ENCODE results near the gene COL5A1.

The COL5A1 gene

GRCh38 chr9:134607971-134608370 lies 33.6 kb upstream of the COL5A1 start:
- no peak for DNase-seq

- DNase-seq, result no peak
Observed at GRCh38 chr9:134611046-134611445, 30.6 kb upstream of the COL5A1 start.

DNA sequence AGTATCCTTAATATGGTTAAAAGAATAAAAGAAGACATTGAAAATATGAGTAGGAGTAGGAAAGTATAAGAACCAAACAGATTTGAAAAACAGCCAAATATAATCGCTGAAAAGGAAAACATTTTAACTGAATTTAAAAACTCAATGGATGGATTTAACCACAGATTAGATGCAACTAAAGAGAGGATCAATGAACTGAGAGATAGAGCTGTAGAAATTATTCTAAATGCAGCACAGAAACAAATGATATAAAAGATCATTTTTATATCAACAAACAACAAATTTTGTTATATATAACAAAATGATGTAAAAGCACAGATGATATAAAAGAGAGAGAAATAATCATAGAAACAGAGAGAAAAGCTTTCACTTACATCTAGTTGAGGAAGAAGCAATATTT lies 29.3 kb upstream of the COL5A1 start:
- no peak for DNase-seq

DNA sequence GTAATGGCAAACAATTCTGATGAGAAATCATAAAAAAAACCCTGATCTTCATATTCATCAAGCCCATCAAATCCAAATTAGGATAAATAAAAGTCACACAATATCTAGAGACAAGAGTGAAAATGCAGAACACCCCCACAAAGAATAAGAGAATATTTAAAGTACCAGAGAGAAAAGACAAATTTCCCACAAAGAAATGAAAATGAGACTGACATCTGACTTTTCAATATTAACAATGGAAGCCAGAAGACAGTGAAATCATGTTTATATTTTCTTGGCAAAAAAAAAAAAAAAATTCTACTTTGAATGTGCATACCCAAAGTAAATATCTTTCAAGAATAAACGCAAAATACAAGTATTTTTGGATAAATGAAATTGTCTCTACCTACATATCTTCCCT lies 28.9 kb upstream of the COL5A1 start:
- DNase-seq, result no peak

DNA sequence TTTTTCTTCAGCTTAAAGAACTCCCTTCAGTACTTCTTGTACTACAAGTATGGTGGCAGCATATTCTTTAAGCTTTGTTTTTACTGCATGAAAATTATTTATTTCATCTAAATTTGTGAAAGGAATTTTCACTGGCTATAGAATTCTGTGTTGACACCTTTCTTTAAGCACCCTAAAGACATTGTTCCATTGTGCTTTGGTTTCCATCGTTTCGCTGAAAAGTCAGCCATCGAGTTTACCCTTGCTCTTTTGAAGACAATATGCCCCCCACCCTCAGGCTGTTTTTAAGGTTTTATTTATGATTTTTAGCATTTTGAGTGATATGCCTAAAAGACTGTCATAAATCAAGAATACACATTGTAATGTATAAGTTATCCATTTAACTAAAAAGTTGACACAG lies 27.3 kb upstream of the COL5A1 start:
- no peak for DNase-seq

GRCh38 chr9:134616341-134616740 lies 25.3 kb upstream of the COL5A1 start:
- no peak for DNase-seq

DNA sequence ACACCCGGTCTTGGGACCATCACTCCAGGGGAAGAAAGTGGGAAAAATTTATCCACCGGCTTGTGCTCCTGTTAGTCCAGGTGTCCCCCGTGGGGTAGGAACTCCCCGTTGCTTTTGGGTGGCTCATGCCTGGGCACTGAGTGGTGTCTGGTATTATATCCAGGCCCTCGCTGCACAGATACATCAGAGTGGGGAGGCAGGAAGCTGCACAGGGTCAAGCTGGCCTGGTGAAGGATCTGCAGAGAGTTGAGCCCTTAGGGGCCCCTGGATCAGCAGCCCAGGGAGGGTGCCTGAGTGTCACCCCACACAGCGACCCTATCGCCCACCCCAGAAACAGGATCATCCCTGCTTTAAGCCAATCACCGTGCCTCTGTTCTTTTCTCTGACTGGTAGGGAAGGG lies 24.4 kb upstream of the COL5A1 start:
- DNase-seq, result no peak

DNA sequence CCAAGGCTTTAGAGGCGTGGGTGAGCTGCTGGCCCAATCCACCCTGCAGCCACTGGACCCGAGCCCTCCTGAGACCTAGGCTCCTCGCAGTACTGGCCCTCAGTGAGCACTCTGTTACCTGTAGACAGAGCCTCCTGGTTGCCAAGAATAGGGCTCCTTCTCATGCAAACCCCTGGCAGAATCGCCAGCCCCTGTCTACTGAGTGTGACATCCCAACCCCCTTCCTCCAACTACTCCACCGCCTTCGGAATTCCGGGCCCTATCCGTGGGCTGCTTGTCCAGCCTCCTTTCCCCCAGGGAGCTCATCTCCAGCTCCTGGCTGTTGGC lies 23.8 kb upstream of the COL5A1 start:
- DNase-seq, result no peak

GRCh38 chr9:134618163-134618832 lies 23.3 kb upstream of the COL5A1 start:
- no peak for DNase-seq

- DNase-seq, result no peak
Observed at GRCh38 chr9:134618833-134619447, 22.7 kb upstream of the COL5A1 start.

DNA sequence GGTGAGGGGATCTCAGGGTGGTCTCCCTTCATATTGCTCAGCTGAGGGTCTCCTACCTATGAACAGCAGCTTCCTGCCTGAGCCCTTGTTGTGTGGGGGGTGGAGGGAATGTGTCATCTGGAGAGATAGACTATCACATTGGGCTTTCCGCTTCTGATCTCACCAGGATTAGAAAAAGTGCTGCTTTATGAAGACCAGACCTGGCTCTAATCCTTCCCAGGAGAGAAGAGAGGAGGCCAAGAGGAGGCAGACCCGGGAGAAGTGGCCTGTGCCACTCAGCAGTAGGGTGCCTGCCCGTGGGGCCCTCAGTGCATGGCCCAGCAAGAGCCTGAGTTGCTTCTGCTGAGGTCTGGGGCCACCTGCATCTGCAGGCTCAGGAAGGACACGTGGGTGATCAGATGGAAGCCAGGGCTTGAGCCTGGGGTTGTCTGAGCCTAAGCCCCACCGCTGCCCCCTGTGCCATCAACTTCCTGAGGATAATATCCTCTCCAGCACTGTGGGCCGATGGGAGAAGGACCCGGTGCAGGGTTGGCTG lies 22.1 kb upstream of the COL5A1 start:
- no peak for DNase-seq

DNA sequence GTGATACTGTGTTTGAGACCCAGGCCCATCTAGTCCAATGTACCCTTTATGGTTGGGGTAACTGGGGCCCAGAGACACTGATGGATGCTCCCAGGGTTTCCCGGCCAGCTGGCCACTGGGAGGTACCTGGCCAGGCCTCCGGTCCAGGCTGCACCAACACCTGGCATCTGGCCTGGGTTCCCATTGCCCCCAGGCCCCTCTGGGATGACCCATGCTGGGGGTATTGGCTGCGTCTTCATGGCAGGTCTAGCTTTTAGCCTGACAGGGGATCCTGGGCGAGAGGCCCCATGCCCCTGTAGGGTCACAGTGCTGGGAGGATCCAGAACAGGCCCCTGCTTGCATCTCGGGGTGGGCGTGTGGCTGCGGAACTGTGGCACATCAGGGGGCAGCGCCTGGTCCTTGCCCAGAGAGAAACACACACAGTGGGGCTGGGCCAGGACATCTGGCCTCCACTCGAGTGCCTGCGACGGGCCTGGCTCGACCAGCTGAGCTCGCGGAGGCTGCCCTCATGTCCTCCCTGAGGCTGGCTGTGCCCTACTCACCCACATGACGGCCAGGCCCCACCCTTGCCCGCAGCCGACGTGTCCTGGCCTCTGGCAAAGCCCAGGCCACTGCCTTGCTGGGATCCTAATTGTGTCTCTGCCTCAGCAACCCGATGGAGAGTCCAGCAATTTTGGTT lies 21.5 kb upstream of the COL5A1 start:
- no peak for DNase-seq

- DNase-seq, result no peak
Observed at GRCh38 chr9:134620751-134621557, 20.6 kb upstream of the COL5A1 start.

GRCh38 chr9:134621558-134622110 lies 20.0 kb upstream of the COL5A1 start:
- DNase-seq, result no peak

GRCh38 chr9:134622896-134623257 lies 18.7 kb upstream of the COL5A1 start:
- DNase-seq, result no peak

- no peak for DNase-seq
Observed at GRCh38 chr9:134623258-134624066, 18.1 kb upstream of the COL5A1 start.

DNA sequence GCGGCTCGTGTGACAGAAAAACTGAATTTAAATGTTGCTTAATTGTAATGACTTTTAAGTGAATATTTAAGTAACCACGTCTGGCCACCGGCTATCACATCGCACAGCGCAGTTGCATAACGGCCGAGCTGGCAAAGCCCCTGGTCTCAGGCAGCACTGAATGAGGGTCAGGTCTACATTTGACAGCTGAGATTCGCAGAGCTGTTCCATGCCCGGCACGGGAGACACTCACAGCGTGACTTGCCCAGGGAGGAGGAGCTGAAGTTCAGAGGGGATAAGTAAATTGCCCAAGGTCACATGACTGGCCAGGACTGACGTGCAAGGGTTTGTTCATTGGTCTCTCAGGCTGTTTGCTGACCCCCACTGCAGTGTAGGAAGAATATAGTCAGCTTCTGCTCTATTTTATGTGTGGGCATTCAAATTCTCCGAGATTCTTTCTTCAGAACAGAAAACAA lies 17.4 kb upstream of the COL5A1 start:
- no peak for DNase-seq

GRCh38 chr9:134624621-134625181 lies 16.9 kb upstream of the COL5A1 start:
- DNase-seq, result no peak

DNA sequence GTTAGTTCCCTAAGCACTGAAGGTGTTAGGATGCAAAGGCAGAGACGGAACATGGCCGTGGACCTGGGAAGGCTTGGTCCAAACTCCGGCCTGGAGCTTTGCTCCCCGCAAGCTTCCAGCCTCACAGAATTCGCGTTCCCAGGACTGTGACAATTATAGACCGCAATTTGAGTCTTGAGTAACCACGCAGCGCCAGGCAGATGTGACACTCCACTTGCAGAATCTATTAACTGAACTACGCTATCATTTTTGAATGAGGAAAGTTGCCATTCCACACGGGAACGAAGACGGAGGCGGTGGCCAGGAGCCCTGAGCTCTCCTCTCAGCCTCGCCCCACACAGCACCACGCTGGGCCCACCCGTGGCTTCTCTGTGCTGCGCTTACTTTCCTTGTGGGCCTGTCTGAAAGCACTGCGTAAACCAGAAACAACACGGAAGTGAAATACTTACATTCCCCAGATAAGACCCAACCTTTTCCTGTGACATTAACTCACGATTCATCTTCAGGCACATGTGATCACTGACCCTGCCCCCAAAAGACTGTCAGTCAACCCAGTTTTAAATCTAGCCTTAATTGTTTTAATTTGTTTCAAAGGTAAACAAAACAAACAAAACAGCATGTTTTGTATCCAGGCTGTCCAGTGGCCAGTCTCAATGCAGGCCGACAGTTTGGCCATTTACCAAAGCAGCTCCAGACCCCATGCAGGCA lies 16.1 kb upstream of the COL5A1 start:
- DNase-seq, result no peak

- DNase-seq, result no peak
Observed at GRCh38 chr9:134626069-134626423, 15.6 kb upstream of the COL5A1 start.

Data from NCI-H2081 (cell line).